OCI-M2 (cell line): ENCODE results near the gene DSCAM.
"Not testable (repeated sequence)": the region's sequence is repeated elsewhere in the genome, so short reads cannot be mapped to it uniquely, and the experiment has no call there.

Experiments
- DNase-seq: peaks from one replicate; lab custom pipeline; 2025; ENCODE audit not compliant: unreplicated experiment; lab: John Stamatoyannopoulos, UW

The DSCAM gene

DNA sequence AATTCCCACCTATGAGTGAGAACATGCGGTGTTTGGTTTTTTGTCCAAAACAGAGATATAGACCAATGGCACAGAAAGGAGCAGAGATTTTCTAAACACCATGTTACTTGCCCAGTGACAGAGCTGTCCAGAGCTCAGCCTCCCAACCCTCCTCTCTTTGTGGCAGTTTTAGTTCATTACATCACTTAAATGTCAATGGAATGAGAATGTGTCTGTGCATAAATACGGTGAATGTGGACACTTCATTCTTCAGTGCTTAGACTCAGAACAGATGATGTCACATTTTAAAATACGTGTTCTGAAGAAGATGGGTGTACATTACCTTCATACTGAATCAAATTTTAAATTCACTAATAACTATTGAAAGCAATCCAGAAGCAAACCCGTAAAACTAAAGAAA lies 374.9 kb downstream of the DSCAM start:
- no peak for DNase-seq

DNA sequence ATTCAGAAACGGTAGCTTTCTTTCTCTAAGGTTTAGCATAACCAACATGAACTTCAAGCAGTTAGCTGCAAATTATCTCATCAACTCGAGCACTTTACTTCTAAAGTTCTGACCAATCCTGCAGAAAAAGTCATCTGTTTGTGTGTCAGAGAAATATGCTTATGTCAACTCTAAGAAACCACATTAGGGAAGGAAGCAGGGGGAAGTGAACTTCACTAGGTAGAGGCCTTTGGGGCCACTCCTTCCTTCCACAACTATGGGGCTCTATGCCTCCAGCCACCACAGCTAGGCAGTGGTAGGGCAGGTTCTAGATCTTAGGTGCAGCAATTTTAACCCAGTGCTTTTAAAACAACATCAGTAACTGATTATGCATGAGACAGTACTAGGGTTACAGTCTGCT lies 375.9 kb downstream of the DSCAM start:
- no peak for DNase-seq

DNA sequence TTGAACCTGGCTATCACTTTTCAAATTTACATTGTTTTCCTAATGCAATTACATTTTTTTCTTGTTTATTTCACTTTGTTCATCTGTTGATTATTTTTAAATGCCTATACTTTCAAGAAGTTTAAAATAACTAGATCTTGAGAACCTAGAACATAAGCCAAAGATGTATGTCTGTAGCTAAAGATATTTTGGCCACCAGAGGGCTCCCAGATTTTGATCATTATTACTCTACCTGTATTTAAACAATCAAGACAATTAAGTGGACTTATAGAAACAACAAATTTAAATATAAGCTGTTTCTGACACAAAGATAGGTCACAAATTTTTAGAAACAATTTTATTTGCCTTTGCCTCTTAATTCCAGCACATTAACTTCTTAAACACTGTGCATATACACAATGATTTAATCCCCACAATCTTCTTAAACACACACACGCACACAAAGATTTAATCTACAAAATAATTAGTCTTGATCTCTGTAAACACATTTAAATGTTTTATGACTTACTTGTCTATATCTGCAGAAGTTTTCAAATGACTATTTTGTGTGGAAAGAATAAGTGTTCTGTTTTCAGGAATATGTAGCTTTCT lies 380.0 kb downstream of the DSCAM start:
- DNase-seq, result no peak

DNA sequence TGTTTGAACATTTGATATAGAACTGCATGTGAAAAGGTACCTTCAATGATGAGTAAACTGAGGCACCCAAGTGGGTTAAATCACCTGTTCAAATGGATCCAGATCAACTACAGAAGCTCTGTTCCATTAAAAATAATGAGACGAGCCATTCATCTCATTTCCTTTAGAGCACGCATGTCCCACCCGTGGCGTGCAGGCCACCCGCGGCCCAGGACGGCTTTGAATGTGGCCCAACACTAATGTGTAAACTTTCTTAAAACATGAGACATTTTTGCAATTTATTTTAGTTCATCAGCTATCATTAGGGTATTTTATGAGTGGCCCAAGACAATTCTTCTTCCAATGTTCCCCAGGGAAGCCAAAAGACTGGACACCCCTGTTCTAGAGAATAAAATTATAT lies 381.6 kb downstream of the DSCAM start:
- DNase-seq, result no peak

DNA sequence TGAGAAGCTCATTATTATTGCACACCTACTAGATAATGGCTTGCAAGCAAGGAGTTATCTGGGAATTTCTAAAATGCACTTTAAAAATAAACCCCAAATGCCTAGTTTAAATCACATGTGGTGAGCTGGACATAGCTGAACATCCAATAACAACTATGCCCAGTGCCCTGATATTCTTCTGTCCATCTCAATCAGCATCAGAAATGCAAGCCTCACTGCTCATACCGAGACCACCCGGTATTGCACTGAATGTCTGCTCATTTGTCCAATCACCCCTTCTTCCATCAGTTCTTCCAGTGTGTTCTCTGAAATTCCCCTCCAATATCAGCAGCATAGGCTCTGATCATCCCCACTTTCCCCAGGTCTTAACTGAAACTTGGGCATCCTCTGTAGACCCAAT lies 383.8 kb downstream of the DSCAM start:
- DNase-seq, result no peak

DNA sequence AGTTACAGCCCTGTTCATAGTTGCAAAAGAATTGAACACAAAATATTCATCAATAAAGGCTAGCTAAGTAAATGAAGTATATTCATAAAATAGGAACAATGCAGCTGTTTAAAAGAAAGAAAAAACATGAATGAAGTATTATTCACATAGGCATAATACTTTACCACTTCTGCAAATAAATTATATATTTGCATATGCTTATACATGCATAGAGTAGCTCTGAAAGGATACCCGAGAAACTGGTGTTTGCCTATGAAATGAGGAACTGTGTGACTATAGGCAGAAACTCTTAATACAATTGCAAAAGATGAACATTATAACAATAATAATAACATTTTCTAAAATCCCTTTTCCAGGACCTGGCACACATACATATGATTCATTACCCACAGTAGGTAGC lies 385.9 kb downstream of the DSCAM start:
- DNase-seq, result no peak

DNA sequence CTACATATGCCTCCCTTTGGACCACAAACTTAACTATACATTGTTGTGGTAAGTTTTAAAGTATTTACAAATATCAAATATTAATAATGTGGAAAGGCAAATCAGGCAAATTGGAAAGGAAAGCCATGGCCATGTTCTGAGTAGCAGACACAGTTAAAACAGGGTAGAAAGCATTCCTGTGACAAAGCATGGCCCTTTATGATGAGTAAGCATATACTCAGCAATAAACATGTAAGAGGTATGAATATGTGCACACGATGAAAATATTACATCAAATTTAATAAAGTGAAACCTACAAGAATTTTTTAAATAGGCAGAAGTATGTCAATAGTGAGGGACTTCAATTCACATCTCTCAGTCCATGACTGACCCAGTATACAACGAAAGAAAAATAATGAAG lies 389.2 kb downstream of the DSCAM start:
- DNase-seq, result no peak

DNA sequence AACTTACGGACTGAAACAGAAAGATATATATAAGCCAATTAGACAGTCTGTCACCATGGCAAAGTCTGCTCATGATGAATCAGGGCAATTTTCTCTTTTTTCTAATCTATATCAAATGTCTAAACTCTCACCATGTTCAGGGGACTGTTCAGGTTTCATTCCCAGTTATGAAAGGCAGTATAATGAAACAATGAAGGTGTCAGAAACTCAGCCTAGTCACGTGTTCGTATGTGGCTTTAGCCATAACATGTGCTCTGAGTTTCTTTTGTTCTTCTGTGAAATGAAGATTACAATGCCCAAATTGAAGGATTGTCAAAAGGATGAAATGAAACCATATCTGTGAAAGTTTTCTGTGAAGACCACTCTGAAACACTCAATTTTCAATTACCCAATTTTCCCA lies 392.9 kb downstream of the DSCAM start:
- no peak for DNase-seq

DNA sequence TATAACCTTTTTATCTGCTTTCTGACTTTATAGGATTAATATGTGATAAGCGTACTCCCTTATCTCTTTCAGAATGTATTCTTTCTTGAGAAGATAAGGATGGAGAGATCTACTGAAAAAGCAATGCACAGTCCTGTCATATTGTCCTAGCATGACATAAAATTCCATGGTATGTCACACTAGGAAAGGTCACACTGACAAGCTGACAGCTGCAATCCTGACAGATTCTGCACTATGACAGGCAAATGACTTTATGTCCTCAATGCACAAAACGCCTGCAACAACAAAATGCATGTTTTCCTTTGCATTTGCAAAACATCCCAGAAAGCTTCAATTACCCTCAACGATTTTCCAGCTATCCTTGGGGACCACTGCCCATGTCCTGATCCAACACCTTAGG lies 393.8 kb downstream of the DSCAM start:
- DNase-seq, result no peak

DNA sequence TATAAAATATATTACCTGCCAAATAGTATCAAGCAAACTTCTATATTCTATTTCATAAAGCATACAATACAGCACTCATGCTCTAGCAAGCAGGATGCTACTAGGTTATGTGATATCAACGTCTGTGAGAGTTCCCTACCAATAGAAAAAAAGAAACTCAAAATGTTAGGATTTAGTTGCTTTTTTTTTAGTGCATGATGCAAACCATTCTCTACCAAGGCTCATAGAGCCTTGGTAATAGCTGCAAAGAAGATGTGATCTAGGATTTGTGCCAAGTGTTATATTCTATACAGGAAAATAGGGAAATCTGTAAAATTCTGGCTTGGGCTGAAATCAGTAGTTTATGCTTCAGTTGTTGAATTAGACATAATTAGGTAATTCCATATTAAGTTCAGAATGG lies 394.4 kb downstream of the DSCAM start:
- no peak for DNase-seq

DNA sequence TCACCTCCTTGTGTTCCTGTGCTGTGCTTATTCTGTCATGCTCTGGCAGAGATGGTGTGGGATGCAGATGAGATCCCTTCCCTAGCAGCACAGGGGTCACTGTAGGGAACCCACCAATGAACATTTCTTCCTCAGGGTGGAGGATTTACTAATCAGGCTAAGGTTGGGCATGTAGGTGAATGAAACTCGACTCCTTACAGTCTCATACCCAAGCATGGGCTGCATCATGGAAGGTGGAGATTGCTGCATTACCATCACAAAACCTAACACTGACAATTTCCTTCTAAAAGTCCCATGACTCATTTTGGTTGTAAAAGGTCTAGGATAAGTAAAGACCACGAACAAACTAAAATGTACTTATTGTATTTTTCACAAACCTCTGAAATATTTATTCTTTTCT lies 399.9 kb downstream of the DSCAM start:
- DNase-seq, result no peak

DNA sequence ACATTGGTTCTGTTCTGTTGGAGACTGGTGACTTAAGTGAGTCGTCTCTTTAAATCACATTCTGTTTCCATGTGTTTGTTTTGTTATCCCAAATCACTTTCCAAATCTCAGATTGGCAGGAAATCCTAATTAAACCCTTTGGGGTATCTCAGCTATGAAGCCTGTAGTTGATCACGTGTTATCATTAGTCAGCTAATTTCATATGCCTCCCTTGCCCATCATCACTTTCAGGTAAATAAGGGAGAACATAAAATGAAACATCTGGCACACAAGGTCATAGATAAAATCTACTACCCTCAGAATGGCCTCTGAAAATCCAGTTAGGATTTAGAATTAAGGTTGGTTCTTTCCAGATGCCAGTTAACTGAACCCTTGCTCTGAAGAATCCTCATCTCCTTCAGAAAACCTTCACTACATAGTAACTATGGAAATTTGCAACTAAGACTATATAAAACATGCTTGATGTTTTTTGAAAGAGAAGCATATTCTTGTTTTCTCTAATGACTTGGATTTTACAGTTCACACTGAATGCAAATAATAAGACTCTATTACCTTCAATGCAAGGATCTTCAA lies 401.5 kb downstream of the DSCAM start:
- DNase-seq, result no peak

DNA sequence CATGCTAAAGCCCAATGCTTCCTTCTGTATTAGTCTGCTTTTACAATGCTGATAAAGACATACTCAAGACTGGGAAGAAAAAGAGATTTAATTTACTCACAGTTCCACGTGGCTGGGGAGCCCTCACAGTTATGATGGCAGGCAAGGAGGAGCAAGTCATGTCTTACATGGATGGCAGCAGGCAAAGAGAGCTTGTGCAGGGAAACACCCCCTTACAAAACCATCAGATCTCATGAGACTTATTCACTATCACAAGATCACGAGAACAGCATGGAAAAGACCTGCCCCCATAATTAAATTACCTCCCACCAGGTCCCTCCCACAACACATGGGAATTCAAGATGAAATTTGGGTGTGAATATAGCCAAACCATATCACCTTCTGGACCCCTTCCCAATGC lies 407.4 kb downstream of the DSCAM start:
- DNase-seq, result not testable (repeated sequence)

DNA sequence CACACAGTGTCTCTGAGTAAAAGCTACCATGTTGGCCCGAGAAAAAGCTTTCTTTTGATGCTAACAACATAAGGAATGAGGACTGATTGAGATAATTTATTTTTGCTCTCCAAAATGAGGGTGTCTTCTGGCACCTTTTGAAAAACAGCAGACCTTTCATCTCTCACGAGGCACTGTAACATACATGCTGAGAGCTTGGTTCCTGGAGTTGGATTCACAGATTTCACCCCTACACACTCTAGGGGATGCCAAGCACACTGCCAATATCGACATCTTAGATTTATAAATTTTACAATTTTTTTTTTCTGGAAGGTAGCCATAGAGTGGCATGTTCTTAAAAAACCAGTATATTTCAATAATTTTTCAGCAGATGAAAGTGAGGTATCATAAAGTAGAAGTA lies 408.3 kb downstream of the DSCAM start:
- DNase-seq, result no peak

DNA sequence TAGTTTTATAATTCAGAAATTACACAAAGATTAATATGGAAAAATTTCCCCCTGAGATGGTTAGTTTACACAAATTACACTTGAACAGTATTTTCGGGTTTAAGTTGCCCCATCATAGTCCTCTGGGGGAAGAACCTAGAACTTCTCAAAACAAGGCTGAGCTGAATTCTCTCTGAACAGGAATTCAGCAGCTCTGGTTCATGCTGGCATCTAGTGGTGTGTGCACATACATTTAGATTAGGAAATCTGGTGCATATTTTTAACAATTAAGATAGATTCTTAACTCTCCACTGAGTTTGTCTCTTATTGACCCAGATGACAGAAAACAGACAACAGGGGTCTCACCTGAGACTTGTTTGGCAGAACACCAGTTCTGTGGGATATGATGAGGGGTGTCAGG lies 410.7 kb downstream of the DSCAM start:
- DNase-seq, result no peak

DNA sequence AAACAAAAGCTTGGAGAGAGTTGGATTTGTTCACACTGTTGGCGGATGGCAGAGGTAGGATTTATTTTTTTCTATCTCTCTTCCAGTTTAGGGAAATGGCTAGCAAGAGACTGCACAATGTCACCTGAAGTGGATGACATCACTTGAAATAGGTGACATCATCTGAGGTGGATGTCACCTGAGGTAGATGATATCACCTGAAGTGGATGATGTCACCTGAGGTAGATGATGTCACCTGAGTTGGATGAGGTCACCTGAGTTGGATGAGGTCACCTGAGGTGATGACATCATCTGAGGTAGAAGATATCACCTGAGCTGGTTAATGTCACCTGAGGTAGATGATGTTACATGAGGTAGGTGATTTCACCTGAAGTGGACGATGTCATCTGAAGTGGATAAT lies 413.4 kb downstream of the DSCAM start:
- no peak for DNase-seq

DNA sequence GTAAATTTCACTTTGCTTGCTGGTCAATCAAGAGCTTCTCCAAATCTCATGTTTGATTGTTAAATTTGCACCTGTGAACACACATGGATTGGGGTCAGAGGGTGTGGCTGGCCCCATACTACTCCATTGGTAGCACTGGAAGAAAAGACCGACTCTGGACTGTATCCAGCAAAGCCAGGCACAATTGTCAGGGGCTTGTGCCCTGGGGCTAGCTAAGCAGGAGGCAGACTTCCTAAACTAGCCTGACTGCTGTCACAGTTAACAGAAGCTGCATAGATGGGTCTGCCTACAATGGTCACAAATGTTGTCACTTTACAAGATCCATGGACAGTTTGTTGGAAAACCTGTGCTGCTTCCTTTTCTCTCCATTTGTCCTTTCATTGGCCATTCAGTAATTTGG lies 421.0 kb downstream of the DSCAM start:
- DNase-seq, result no peak

DNA sequence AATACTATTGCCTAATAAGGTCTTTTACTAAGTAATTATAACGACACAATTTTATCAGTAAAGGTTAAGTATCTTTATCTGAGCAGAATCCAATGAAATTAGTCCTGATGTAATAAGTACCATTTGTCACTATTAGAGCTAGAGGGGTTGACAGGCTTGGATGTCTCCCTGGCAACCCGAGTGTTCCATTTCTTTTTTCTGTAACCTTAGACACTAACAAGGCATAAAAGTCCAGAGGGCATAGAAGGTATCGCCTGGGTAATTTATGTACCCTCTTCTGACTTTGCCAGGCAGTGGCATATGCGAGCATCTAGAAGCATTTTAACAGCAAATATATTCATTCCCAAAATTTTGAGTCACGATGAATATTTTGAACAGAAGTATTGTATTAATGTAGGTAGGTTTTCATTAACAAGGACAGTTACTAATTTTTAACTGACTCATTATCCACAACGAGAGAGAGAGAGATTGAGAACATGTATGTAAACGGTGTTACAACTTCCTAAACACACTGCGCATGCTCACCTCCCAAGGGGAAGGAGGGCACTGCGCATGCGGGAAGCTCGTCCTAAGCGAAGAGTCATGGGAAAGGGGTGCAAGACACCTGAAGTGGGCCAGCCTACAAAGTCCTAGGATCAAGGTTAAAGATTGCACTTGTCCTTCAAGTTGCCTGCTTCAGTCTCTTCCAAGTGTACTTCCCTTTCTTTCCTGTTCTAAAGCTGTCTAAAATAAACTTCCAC lies 423.9 kb downstream of the DSCAM start:
- DNase-seq, result no peak

DNA sequence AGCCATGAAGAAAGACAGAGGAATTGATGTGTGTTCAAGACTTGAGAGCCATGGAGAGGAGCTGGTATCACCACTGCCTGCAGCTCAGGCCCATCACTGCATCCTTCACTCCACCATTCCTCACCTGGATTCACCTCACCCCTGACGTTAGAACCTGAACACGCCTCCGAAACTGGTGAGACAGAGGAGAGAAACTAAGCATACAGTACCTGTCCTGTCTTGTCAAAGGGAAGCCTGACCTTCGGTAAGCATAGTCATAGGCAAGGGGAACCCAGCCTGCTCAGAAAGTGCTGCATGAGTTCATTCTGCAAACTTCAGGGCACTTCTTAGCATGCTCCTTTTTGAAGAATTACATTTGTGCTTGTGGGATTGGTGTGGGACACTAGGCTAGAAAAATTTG lies 425.8 kb downstream of the DSCAM start:
- no peak for DNase-seq

DNA sequence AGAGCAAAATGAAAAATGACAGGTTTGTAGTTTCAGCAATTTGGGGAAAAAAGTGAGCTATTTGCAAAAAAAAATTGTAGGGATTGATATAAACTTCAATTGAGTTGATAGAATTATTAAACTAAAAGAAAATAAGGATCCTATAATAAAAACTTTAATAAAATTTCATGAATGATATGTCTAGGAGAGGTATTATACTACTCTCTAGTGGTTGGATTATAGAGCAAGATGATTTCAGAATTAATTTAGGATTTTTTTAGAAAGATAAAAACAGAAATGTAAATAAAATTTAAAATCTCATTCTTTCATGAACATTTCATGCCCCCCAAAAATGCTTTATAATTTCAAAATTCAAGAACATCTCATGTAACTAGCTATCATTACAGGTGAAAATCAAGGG lies 430.4 kb downstream of the DSCAM start:
- DNase-seq, result no peak

DNA sequence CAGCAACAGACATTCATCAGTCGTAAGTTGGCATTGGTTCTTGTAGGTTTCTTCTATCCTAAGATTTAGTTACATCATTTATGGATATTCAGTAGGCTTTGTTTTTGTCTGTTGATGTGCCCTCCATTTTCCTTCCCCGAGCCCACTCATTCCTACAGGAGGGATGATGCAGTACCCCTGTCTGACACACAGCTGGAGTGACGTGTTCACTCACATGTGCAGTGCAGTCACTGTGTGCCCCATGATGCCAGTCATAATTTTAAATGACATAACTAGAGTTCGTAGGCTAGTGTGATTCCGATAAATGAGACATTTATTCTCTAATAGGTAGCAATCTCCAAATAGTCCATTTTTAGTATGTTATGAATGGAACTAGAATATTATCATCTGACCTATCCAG lies 438.4 kb downstream of the DSCAM start:
- no peak for DNase-seq

DNA sequence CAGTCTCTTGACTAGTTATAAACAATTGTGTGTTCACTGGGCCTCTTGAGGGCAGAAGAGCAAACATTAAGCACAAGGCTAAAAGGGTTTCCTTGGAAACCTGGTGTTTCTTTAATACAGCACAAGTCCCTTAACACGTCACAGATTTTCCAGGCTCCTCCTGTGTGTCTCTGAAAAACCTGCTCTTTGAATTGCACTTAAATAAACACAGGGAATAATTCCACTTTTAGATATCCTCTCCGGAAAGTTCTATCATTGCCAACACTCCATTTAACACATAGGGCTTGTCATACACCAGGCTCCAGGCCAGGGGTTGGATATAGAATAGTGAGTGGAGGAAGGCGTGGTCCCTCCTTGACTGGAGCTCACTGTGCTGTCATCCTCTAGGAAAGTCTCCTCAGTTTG lies 442.6 kb downstream of the DSCAM start:
- no peak for DNase-seq
